NT2/D1 (cell line): ENCODE measurements around the gene ATL1.

Experiments used
- DNase-seq: peaks from one replicate; pipeline ENCODE4 v3.0.0-alpha.2; 2011; ENCODE audit warnings: low read depth, low spot score
- H3K27me3 ChIP-seq: 2 replicates; pipeline ENCODE4 v1.6.0; 2011; ENCODE audit warnings: mild to moderate bottlenecking; ENCODE audit not compliant: insufficient read length, insufficient read depth
- H3K36me3 ChIP-seq: 2 replicates; pipeline ENCODE4 v1.6.1; 2011; ENCODE audit warnings: mild to moderate bottlenecking, low read length, mixed read lengths; ENCODE audit not compliant: insufficient read depth, insufficient read length
- H3K4me1 ChIP-seq: 2 replicates; pipeline ENCODE4 v1.5.1; 2011; ENCODE audit not compliant: insufficient read depth, insufficient read length
- H3K4me3 ChIP-seq: 2 replicates; pipeline ENCODE4 v1.5.1; 2011; ENCODE audit warnings: low read depth; ENCODE audit not compliant: insufficient read length
- H3K9ac ChIP-seq: 2 replicates; pipeline ENCODE4 v1.6.0; 2011; ENCODE audit warnings: low read depth; ENCODE audit not compliant: insufficient read length
- H3K9me3 ChIP-seq: 2 replicates; pipeline ENCODE4 v1.5.1; 2011; ENCODE audit warnings: mild to moderate bottlenecking, low read length; ENCODE audit not compliant: insufficient read depth
- SUZ12 ChIP-seq: IDR thresholded peaks from 2 replicates; pipeline ENCODE4 v1.6.1; 2011; ENCODE audit not compliant: insufficient read length, insufficient read depth; ENCODE audit errors: extremely low read depth
- YY1 ChIP-seq: IDR thresholded peaks from 2 replicates; pipeline ENCODE4 v1.6.1; 2011; ENCODE audit not compliant: insufficient read length, insufficient read depth
- ZNF274 ChIP-seq: IDR thresholded peaks from 2 replicates; pipeline ENCODE4 v1.6.1; 2011; ENCODE audit warnings: mild to moderate bottlenecking, low read depth, low read length

Gene ATL1

DNA sequence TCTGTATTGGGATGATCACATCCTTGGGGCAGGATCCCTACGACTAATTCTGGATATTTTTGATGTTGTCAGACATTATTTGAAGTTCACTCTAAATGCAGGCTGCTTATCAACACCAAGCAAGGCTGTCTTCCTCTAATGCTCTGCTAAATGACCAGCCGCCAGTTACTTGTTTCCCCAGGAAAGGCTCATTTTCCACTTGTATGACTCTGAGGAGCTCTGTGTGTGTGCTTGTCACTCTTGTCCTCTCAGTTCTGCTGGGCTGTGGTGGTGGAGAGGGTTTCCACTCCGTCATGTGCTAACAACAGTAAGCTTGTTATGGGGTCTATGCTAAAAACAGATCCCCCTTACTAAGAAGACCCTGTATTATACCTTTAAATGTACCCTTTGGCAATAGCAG is 42.1 kb downstream of the ATL1 start:
- no peak overlapping the region for H3K4me3 ChIP-seq
- no peaks in the 10 kb centered on the region for H3K9me3 ChIP-seq
- no peaks in the 10 kb centered on the region for H3K27me3 ChIP-seq
- no peak for TF ChIP-seq ZNF274
- no peak for TF ChIP-seq SUZ12
- no peak for TF ChIP-seq YY1
- H3K9ac ChIP-seq = no peak overlapping the region
- no peak for DNase-seq
- no peaks in the 10 kb centered on the region for H3K4me1 ChIP-seq
- H3K36me3 ChIP-seq = no peaks in the 10 kb centered on the region

GRCh38 chr14:50603565-50603964 is 43.6 kb downstream of the ATL1 start:
- Histone ChIP-seq H3K27me3 (no peaks in the 10 kb centered on the region), H3K4me3 (no peak overlapping the region), H3K36me3 (no peaks in the 10 kb centered on the region), H3K4me1 (no peaks in the 10 kb centered on the region), H3K9ac (no peak overlapping the region), H3K9me3 (no peaks in the 10 kb centered on the region)
- TF ChIP-seq ZNF274 (no peak), YY1 (no peak), SUZ12 (no peak)
- DNase-seq = no peak

DNA sequence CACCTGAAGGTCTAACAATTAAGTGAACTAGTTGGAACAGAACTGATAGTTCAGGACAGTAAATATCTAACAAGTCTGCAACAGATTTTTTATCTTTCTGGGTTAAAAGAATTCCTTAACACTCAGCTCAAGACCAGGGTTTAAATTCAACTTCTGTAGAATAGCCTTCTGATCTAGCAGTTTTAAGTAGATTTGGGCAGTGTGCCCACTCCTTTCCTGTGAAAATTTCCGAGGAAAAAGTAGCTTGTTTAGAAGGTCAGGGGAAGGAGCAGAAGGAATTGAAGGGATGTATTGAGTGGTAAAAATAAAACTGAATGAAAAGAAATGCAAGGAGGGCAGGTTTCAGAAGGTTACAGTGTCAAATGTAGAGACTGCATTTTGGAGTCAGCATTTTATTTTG is 45.8 kb downstream of the ATL1 start:
- no peaks in the 10 kb centered on the region for H3K36me3 ChIP-seq
- no peaks in the 10 kb centered on the region for H3K27me3 ChIP-seq
- TF ChIP-seq YY1 = no peak
- TF ChIP-seq SUZ12 = no peak
- no peak for TF ChIP-seq ZNF274
- DNase-seq = no peak
- no peak overlapping the region for H3K4me3 ChIP-seq
- no peaks in the 10 kb centered on the region for H3K4me1 ChIP-seq
- no peaks in the 10 kb centered on the region for H3K9me3 ChIP-seq
- H3K9ac ChIP-seq = no peak overlapping the region

GRCh38 chr14:50606468-50606867 is 46.5 kb downstream of the ATL1 start:
- Histone ChIP-seq H3K4me3 (no peak overlapping the region), H3K9ac (no peak overlapping the region), H3K36me3 (no peaks in the 10 kb centered on the region), H3K4me1 (no peaks in the 10 kb centered on the region), H3K9me3 (no peaks in the 10 kb centered on the region), H3K27me3 (no peaks in the 10 kb centered on the region)
- TF ChIP-seq ZNF274 (no peak), YY1 (no peak), SUZ12 (no peak)
- DNase-seq = no peak

- no peaks in the 10 kb centered on the region for H3K27me3 ChIP-seq
- H3K4me1 ChIP-seq = no peaks in the 10 kb centered on the region
Measured at GRCh38 chr14:50607181-50607580, 47.2 kb downstream of the ATL1 start.

GRCh38 chr14:50607761-50608160 is 47.8 kb downstream of the ATL1 start:
- TF ChIP-seq SUZ12 (no peak), ZNF274 (no peak)
- DNase-seq = no peak
- Histone ChIP-seq H3K36me3 (no peaks in the 10 kb centered on the region), H3K9ac (no peak overlapping the region), H3K27me3 (no peaks in the 10 kb centered on the region), H3K4me3 (no peak overlapping the region), H3K4me1 (no peaks in the 10 kb centered on the region), H3K9me3 (no peaks in the 10 kb centered on the region)

More at GRCh38 chr14:50607181-50607580, 47.2 kb downstream of the ATL1 start:
- no peak overlapping the region for H3K4me3 ChIP-seq
- no peaks in the 10 kb centered on the region for H3K9me3 ChIP-seq
- H3K36me3 ChIP-seq = no peaks in the 10 kb centered on the region
- H3K9ac ChIP-seq = no peak overlapping the region
- no peak for DNase-seq
- TF ChIP-seq SUZ12 (no peak), YY1 (no peak), ZNF274 (no peak)

DNA sequence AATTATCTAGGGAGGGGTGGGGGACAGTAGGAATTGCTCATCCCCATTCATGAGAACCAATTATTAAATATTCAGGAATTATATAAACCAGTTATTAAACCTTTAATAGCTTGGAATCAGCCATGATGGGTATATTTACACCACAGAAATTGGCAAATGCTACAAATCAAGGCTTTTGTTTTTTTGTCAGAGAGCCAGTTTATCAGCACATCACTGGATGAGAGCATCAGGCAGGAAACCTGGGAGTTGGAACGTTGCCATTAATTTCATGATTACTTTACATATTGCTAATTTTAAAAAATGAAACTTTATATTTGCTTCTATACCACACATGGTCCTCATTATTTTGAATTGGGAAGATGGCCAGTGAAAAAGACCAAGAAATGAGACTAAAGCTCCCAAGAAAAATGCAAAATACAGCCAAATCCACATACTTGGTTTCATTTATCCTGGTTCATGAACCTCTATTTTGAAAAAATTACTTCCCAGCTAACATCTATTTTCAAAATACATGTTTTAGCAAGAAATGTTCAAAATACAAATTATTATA is 48.4 kb downstream of the ATL1 start:
- Histone ChIP-seq H3K4me1 (no peaks in the 10 kb centered on the region), H3K9ac (no peak overlapping the region), H3K36me3 (no peaks in the 10 kb centered on the region), H3K27me3 (no peaks in the 10 kb centered on the region), H3K9me3 (no peaks in the 10 kb centered on the region), H3K4me3 (no peak overlapping the region)
- DNase-seq = no peak
- no peak for TF ChIP-seq ZNF274
- no peak for TF ChIP-seq YY1
- no peak for TF ChIP-seq SUZ12

DNA sequence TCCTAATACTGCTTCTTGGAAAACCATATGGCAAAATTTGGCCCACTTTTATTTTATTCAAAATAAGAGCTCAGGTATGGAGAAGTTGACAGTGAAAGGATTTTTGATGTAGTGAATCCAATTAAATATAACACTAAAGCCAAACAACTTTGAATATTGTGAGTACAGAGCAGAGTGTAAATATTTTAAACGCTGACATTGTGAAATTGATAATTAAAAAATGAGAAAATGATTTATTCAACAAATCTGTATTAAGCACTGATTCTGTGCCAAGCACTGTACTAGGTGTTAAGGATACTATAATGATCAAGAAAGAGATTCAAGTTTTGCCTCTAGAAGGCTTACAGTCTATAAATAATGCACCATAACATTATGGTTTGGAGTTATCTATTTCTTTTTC is 50.5 kb downstream of the ATL1 start:
- Histone ChIP-seq H3K27me3 (no peaks in the 10 kb centered on the region), H3K9ac (no peak overlapping the region), H3K4me1 (no peaks in the 10 kb centered on the region), H3K4me3 (no peak overlapping the region), H3K36me3 (no peaks in the 10 kb centered on the region), H3K9me3 (no peaks in the 10 kb centered on the region)
- TF ChIP-seq YY1 = no peak
- DNase-seq = no peak
